ENCODE data around the gene MYH14.
"Not testable (repeated sequence)": the region's sequence is repeated elsewhere in the genome, so short reads cannot be mapped to it uniquely, and the experiment has no call there.

MYH14 gene

DNA sequence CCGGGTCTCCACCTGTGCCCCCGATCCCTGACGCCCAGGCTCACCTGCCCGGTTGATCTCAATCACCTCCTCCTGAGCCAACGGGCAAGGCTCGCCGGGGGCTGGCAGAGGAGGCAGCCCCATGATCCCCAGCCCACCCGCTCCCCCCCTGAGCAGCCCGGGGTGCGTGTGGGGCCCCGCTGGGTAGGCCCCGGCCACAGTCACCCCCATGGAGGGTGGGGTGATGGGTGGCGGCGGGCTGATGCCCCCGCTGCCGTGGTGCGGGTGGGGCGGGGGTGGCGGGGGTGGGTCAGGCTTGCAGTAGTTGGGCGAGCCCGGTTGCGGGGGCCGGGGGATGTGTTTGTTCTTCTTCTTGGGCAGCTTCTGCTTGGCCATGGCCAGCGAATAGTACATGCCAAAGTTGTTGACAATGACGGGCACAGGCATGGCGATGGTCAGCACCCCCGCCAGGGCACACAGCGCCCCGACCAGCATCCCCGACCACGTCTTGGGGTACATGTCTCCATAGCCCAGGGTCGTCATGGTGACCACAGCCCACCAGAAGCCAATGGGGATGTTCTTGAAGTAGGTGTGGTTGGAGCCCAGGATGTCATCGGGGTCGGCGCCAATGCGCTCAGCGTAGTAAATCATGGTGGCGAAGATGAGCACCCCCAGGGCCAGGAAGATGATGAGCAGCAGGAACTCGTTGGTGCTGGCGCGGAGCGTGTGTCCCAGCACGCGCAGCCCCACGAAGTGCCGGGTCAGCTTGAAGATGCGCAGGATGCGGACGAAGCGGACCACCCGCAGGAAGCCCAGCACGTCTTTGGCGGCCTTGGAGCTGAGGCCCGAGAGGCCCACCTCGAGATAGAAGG, 119.7 kb downstream of the MYH14 start:
- DNase-seq = no peak

DNA sequence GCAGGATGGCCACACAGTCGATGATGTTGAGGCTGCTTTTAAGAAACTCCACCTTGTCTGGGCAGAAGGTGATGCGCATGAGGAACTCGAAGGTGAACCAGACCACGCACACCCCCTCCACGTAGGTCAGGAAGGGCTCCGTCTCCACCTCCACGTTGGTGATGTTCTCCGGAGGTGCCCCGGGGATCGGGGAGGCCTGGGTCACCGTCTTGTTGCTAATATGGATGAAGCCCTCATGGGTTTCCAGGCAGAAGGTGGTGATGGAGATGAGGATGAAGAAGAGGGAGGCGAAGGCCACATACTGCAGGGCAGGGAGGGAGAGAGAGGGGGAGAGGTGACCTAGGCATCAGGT, 120.3 kb downstream of the MYH14 start:
- DNase-seq = no peak

DNA sequence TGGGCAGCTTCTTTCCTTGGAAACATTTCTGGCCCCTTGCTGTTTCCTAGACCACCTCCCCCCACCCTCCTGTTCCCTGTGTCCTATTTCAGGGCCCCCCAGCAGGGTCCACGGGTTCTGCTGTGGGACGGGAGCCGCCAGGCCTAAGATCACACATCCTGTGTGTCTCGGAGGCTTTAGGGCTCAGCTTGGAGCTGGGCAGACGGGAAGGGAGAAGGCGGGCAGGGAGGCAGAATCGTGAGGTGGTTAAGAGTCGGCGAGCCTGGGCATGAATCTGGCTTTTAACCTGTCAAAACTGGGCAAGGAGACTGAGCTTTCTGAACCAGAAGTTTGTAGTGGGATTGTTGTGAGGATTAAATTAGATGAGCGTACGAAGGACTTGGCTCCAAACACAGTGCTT, 120.9 kb downstream of the MYH14 start:
- DNase-seq = no peak

DNA sequence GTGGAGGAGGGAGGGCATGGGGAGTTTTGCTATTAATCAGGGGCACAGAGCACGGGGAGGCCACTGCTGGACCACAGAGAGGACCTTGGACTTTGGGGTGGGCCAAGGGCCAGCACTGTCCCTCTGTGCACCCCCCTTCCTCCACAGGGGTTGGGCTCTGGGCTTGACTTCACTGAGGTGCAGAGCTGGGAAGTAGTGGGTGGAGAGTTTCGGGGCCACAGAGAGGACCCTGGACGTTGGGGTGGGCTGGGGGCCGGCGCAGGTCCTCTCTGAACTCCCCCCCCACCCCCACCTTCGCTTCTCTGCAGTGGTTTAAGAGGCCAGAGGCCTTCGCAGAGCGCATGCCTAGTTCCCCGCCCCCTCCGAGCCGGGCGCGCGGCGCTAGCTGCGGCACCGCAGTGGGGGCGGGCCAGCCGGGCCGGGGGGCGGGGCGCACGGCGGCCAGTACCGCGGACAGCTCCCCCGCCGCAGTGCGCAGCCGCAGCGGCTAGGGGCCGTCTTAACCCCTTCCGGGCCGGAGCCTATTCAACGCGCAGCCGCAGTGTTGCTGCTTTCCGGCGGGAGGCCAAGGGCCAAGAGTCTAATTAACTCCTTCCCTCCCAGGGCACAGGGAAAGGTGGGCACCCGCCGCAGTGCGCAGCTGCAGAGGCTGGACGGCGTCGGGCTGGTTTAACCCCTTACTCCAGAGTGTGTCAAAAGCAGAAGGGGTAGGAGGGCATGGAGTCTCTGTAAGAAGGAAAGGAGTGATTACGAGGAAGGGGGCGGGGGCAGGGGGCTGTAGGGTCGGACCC, 122.1 kb downstream of the MYH14 start:
- peak; percentile 60 for DNase-seq

DNA sequence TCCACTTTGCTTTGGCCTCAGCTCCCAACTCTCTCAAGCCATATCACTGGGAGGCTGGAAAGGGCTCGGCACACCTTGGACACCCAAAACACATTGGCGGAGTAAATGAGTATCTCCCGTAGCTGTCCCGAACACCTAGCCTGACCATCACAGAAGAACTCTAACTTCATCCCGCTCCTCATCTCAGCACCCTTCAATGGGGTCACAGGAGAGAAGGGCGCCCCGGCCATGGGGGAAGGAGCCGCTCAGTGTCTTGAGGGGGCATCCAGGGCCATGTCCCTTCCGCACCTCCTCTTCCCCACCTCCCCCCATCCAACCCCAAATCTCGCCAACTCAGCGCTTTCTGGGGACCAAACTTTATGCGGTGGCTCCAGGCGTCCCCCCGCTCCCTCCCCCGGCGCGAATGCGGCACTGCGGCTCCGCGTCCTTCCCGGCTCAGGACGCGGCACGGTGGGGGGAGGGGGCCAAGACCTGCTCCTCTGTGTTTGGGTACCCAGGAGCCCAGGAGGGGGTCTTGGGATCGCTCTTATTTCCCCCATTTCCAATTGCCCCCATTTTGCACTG, 122.8 kb downstream of the MYH14 start:
- no peak for DNase-seq

DNA sequence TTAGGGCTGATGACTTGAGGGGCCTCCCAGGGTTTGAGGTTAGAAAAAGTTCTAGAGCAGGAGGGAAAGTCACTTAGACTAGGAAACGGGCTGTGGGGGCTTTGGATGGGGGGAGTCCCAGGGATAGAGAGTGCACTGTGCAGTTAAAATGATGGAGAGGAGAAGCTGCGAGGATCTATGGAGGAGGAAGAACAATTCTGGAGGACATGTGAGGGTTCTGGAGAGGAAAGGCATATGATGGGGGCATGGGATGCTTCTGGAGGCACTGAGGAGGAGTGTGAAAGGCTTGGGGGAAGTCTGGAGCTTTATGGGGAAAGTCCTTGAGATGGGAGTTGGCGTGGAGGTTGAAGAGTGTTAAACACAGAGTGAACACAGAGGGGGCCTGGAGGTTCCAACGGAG, 123.6 kb downstream of the MYH14 start:
- no peak for DNase-seq

DNA sequence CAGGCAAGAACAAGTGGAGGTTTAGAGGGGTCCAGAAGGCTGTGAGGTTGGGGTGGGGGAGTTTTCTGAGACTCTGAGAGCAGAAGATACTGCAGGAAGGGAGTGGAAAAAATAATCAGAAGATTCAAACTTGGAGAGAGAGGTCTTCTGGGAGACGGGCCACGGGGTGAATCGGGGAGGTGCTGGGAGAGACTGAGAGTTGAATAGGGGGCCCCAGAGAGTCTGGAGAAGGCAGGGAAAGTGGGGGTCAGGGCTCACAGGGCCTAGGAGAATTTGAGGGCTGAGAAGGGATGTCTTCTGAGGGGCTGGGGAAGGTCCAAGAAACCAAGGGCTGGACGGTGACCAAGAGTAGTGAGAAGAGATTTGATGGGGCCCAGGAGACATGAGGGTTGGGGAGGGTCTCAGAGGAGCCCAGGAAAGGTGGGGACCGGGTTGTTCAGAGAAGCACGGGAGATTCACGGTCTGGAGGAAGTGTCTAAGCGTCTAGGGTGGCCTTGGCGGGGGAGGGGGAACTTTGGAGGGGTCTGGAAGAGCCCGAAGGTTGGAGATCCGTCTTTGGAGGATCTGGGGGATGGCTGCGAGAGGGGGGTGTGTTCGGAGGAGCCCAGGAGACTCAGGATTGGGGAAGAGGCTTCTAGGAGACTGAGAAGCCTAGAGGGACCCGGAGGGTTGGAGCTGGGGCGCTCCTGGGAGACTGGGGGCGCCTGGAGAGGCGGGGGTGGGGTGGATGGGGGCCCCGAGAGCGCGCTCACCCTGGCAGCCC, 124.2 kb downstream of the MYH14 start:
- no peak for DNase-seq

DNA sequence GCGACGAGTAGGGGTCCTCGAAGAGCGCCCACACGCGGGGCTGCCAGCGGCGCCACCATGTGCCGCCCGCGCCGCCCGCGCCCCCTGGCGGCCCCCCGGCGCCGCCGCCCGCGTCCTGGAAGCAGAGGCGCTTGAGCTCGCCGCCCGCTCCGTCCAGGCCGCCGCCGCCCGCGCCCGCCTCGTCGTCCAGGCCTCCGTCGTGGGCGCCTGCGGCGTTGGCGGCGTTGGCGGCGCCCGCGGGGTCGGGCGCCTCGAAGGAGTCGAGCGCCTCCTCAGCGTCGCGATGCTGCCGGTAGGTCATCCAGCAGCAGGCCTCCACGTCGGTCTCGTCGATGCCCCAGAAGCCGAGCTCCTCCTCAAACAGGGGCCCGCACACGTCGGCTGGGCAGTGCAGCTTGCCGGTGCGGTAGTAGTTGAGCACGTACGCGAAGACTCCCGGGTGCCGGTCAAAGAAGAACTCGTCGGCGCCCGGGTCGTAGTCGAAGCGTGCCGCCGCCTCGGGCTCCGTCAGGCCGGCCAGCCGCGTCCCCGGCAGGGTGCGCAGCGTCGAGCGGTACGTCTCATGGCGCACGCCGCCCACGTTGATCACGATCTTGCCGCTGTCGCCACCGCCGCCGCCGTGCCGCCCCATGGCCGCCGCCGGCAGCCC, 124.9 kb downstream of the MYH14 start:
- no peak for DNase-seq

DNA sequence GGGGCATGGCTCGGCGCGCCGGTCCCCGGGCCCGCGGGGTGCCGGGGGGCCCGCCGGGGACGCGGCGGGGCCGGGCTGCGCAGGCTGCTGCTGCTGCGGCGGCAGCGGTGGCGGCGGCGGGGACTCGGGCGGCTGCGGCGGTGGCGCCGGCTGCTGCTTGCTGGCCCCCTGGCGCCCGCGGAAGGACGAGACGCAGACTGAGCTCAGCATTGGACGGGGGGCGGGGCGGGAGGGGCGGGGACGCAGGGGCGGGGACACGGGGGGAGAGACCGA, 125.4 kb downstream of the MYH14 start:
- no peak for DNase-seq

DNA sequence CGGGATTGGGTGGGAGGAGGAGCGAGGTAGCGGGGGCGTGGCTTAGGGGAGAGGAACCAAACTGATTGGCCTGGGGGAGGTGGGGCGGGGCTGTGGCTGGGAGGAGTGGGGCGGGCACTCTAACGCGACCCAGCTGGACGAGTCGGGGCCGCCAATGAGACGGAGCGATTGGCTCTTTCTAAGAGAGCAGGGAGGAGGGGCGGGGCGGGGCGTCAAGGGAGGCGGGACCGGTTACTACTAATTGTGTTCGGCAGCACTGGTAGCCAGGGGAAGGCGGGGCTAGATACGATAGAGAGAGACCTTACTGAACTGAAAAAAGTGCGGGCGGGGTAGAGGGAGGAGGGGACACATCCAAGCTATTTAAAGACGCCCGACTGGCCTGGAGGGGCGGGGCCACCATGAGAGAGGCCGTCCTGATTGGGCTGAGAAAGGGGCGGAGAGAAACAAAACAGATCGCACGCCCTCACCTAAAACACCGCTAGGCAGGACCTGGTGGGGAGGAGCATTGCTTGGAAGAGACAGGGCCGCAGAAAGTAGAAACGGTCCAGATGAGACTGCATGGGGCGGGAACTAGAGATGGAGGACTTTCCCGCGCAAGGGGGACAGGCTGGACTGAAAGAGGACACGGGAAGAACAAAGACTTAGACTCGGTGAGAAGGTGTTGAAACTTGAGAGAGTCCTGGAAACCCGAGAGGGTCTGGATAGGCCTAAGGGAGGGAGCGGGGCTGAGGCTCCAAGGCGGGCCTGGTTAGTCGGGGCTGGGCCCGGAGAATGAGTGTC, 125.9 kb downstream of the MYH14 start, which contains the start of gene KCNC3:
Gene KCNC3 (minus strand): TSS at position 232 of the 780 bp plus-strand sequence. CDS start 295 bp downstream, outside the sequence.
- peak; percentile 96 for DNase-seq

DNA sequence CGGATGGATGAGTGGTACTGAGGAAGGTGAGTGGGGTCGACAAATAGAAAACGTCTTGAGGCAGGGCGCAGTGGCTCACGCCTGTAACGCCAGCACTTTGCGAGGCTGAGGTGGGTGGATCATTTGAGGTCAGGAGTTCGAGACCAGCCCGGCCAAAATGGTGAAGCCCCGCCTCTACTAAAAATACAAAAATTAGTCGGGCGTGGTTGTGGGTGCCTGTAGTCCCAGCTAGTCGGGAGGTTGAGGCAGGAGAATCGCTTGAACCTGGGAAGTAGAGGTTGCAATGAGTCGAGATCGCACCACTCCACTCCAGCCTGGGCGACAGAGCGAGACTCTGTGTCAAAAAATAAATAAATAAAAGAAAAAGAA, 126.5 kb downstream of the MYH14 start:
- DNase-seq = not testable (repeated sequence)

DNA sequence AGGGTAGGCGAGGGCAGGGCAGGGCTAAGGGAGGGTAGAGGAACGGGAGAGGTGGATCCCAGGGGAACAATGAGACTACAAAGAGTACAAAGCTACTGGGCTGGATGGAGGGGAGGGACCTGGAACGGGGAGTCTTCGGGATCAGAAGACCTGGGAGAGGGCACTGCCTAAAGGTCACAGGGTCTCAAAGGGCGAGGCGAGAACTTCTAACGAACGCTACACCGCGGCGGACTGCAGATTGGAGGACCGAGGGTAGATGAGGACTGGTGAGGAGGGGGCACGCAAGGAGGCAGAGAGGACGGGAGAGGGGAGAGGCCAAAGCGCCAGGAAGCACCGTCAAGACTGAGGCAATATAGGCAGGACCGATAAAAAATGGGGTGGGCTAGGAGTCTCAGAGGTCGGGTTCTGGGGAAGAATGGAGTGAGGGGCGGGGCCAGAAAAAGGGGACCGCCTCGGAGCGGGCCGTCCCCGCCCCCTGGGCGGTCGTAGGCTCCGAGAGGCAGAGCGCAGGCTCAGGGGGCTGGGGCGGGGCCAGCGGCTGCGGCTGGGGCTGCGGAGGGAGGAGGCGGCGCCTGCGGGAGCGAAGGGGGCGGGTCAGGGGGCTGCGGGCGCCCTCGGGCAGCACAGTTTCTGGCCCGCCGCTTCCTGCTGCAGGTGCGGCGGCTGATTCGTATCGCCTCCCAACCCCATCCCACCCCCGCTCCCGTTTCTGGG, 127.1 kb downstream of the MYH14 start:
- peak; percentile 76 for DNase-seq

DNA sequence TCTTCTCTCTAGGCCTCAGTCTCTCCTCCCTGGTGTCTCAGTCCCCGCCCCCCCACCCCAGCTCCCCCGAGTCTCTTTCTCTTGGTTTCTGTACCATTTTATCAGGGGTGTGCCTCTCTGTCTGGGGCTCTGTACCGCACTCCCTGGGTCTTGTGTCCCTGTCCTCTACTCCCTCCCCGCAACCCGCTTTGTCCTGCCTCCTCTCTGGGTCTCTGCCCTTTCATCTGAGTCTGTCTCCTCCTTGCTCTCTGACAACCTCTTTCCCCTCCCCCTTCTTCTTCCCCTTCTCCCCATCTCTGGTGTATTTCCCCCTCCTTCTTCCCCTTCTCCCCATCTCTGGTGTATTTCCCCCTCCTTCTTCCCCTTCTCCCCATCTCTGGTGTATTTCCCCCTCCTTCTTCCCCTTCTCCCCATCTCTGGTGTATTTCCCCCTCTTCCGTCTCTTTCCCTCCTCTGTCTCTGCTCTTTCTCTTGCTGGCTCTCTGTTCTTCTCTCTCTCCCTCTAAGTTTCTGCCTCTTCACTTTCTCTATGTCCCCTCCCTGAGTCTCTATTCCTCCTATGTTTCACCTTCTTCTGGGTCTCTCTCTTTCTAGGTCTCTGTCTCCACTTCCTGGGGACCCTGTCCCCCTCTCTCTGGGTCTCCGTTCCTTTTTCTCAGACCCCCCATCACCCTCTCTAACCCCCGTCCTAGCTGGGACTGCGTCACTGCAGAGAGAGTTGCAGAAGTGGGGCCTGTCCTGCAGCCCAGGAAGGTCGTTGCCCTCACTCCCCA, 128.0 kb downstream of the MYH14 start:
- no peak for DNase-seq

DNA sequence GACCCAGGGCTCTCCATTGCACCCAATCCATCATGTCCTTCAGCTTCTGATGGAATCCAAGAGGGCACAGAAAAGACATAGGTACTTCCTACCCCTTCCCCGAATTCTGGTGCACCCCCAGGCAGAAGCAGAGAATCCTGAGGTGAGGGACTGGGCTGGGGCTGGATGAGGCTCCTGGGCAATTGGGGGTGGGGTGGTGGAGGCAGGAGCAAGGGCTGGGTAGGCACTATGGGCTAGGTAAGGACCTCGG, 128.5 kb downstream of the MYH14 start:
- DNase-seq = no peak

DNA sequence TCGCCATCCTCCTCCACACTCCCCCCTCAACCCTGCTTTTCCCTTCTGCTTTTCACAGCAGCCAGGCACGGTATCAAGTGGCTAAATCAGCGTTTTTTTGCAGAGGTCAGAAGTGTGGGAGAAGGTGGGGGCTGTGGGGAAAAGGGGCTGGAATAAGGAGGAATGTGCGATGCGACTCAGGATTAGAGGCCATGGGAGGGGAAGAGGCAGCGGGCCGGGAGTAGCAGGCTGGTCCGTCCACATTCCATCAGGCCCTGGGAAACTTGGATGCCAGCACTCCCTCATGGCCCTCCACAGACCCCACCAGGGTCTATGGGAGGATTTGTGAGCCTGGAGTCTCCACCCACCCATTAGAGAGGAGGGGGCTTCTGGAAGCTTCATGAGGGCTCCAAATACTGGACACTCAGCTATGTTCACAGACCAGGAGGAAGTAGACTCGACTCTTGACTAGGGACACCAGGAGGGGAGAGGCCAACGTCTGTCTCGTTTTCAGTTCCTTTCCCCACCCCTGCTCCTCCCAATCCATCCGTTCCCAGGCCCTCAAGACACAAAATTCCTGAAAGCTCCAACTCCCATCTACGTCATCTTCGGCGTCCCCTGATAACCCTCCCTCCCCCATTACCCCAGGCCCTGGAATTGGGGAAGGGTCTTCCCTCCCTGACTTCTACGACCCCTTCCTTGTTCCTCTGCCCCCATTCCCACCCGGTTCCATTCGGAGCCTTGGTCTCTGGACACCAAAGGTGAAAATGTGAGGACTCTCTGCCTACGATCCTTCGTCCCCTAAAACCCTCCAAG, 129.0 kb downstream of the MYH14 start:
- no peak for DNase-seq

DNA sequence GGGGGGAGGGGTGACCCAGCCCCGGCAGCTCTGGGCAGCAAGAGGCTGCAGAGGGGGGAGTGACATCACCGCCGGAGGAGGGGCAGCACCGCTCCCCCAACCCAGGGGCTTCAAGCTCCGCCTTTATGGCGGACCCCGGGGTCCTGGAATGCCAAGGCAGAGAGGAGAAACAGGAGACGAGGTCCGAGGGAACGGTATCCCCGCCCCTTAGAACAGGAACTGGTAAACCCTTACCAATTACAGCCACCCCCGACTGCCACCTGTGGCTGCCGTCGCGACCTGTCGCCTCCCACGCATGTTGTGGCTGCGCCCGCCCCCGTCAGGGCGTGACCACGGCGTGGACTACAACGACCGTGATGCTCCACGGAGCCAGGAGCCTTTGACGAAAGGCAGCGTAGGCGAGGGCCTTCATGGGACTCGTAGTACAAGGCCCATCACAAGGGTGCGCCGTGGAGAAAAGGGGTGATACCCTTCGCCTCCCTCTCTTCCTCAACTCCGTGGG, 129.9 kb downstream of the MYH14 start:
- DNase-seq = peak; percentile 61

DNA sequence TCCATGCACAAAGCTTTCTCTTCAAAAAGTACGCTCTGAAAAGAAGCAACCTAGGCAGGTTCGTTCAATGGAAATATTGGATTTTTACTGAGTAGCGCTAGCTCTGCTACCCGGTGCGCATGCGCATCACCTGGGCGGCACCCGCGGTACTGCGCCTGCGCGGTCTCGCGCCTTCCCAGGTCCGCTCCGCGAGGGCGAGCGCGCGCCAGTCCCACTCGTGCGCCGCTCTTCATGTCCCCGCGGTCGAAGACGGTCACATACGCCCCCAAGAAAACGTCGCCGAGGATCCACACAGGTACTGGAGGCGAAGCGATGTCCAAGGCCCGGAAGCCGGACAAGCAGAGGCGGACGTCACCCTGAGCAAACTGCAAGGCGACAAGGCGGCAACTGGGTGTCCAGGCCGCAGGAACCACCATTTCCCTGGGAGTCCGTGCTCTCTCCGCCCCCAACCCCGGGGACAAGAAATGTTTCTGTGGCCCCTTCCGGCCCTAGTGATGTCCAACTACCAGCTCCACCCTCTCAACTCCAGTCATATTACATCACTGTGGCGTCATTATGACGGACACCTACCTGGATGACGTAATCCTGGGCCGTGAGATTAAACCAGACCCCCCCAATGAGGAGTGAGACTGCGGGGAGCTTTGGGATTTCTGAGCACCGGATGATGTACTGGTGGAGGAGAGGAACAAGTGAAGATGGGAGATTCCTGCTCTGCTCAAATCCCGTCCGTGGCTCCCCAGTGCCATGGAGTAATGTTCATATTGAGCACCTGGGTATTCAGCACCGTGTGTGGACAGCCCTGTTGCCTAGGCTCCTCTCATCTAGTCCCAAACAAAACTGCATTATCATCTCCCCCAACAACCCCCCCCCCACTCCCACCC, 130.6 kb downstream of the MYH14 start:
- peak; percentile 61 for DNase-seq

DNA sequence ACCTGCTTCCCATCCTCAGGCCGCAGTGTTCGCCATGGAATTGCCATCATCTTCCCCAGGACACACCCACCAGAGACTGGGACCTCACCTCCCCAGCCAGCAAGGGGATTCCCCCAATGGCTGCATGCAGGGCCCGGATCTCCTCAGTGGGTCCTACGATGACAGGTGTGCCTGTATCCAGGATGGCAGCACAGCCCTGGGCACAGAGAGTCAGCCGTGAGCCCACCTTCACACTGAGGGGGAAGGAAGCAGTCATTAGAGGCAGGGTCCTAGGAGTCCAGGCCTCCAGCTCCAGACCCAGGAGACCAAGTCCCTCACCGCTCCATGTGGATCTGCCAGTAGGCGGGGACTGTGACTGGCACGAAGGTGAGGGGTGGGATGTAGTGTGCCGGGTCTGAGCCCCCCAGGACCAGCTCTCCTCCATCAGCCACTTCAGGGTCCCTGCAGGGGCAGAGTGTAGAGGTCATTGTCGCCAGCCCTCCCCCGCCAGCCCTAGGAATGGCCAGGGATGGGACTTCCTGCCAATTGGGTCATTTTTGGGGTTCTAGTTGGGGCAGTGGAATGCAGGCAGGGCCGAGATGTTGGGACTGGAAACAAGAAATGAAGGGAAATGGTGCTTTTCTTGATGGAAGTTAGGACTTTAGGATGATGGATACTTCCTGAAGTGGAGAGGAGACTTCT, 131.5 kb downstream of the MYH14 start:
- DNase-seq = no peak

Data from NCI-H1048 (cell line).